HepG2 (cell line): ENCODE measurements around the gene SMOC1. TPM values are rescaled to one million over a fixed set of nuclear protein-coding genes. Genes with fewer than 3 reads are reported as not detected.
A peak's percentile ranks its signal among the peaks of the same experiment; 100 is the strongest.

Experiments used
- CHD4 ChIP-seq: fragments of 200-600 bp; sonication (generic); IDR thresholded peaks from 2 replicates; pipeline ENCODE4 v1.7.0; 2017; ENCODE audit warnings: mild to moderate bottlenecking, low read length, borderline replicate concordance
- E2F5 ChIP-seq: sonication (generic); formaldehyde crosslinking; conservative IDR thresholded peaks from 2 replicates; pipeline ENCODE4 v1.4.0; 2020; ENCODE audit warnings: missing genetic modification reagents
- ELF4 ChIP-seq: sonication (generic); formaldehyde crosslinking; IDR thresholded peaks from 2 replicates; pipeline ENCODE4 v1.5.0; 2020; ENCODE audit warnings: missing genetic modification reagents, mild to moderate bottlenecking, moderate library complexity, borderline replicate concordance
- GFI1 ChIP-seq: sonication (generic); formaldehyde crosslinking; IDR thresholded peaks from 2 replicates; pipeline ENCODE4 v1.5.0; 2020; ENCODE audit warnings: missing genetic modification reagents, mild to moderate bottlenecking, borderline replicate concordance
- GMEB1 ChIP-seq: sonication (generic); formaldehyde crosslinking; IDR thresholded peaks from 2 replicates; pipeline ENCODE4 v1.5.1; 2020; ENCODE audit warnings: missing genetic modification reagents, mild to moderate bottlenecking, borderline replicate concordance
- MXD1 ChIP-seq: sonication (generic); formaldehyde crosslinking; IDR thresholded peaks from 2 replicates; pipeline ENCODE4 v1.4.0; 2020; ENCODE audit warnings: mild to moderate bottlenecking, missing genetic modification reagents
- NFE2L2 ChIP-seq: fragments of 150-350 bp; IDR thresholded peaks from 2 replicates; pipeline ENCODE4 v1.6.1; 2014; ENCODE audit warnings: low read length
- NRL ChIP-seq: sonication (generic); formaldehyde crosslinking; IDR thresholded peaks from 2 replicates; pipeline ENCODE4 v1.5.0; 2020; ENCODE audit warnings: missing genetic modification reagents, mild to moderate bottlenecking, moderate library complexity, borderline replicate concordance
- PAWR ChIP-seq: sonication (generic); formaldehyde crosslinking; IDR thresholded peaks from 2 replicates; pipeline ENCODE4 v1.4.0; 2020; ENCODE audit warnings: missing genetic modification reagents, mild to moderate bottlenecking, borderline replicate concordance
- PAX8 ChIP-seq: sonication (generic); formaldehyde crosslinking; IDR thresholded peaks from 2 replicates; pipeline ENCODE4 v1.8.0; 2022; ENCODE audit warnings: mild to moderate bottlenecking, missing genetic modification reagents, borderline replicate concordance
- POLR2G ChIP-seq: fragments of 200-400 bp; formaldehyde crosslinking; IDR thresholded peaks from 2 replicates; pipeline ENCODE4 v1.6.1; 2018; ENCODE audit warnings: mild to moderate bottlenecking, low read depth, low read length, moderate library complexity
- PTBP1 ChIP-seq: fragments of 200-400 bp; formaldehyde crosslinking; IDR thresholded peaks from 2 replicates; pipeline ENCODE4 v1.6.1; 2018; ENCODE audit warnings: low read length, low read depth; ENCODE audit not compliant: poor library complexity, severe bottlenecking
- RBAK ChIP-seq: sonication (generic); formaldehyde crosslinking; IDR thresholded peaks from 2 replicates; pipeline ENCODE4 v1.5.1; 2020; ENCODE audit warnings: mild to moderate bottlenecking, missing genetic modification reagents
- RXRB ChIP-seq: IDR thresholded peaks from 2 replicates; pipeline ENCODE4 v1.6.1; 2016; ENCODE audit warnings: borderline replicate concordance, missing genetic modification reagents, missing compliant biosample characterization
- SIX1 ChIP-seq: sonication (generic); formaldehyde crosslinking; IDR thresholded peaks from 2 replicates; pipeline ENCODE4 v1.4.0; 2020; ENCODE audit warnings: missing genetic modification reagents, borderline replicate concordance
- SRSF1 ChIP-seq: fragments of 200-400 bp; formaldehyde crosslinking; optimal IDR thresholded peaks from 2 replicates; pipeline ENCODE3; 2017; ENCODE audit warnings: mild to moderate bottlenecking, low read depth, low read length, moderate library complexity
- SUZ12 ChIP-seq: fragments of 150-350 bp; IDR thresholded peaks from 2 replicates; pipeline ENCODE4 v1.6.1; 2014; ENCODE audit warnings: low read depth, low read length
- YEATS4 ChIP-seq: sonication (generic); formaldehyde crosslinking; IDR thresholded peaks from 2 replicates; pipeline ENCODE4 v1.4.0; 2020; ENCODE audit warnings: missing genetic modification reagents, borderline replicate concordance
- ZFP41 ChIP-seq: sonication (generic); formaldehyde crosslinking; IDR thresholded peaks from 2 replicates; pipeline ENCODE4 v1.4.0; 2020; ENCODE audit warnings: mild to moderate bottlenecking, missing genetic modification reagents, borderline replicate concordance
- ZNF274 ChIP-seq: sonication (generic); formaldehyde crosslinking; IDR thresholded peaks from 2 replicates; pipeline ENCODE4 v1.5.1; 2020; ENCODE audit warnings: mild to moderate bottlenecking, missing genetic modification reagents
- ZNF383 ChIP-seq: sonication (generic); formaldehyde crosslinking; IDR thresholded peaks from 2 replicates; pipeline ENCODE4 v1.4.0; 2020; ENCODE audit warnings: missing genetic modification reagents, mild to moderate bottlenecking, borderline replicate concordance
- ZNF432 ChIP-seq: sonication (generic); formaldehyde crosslinking; IDR thresholded peaks from 2 replicates; pipeline ENCODE4 v1.5.0; 2020; ENCODE audit warnings: missing genetic modification reagents, mild to moderate bottlenecking, borderline replicate concordance
- ZNF549 ChIP-seq: sonication (generic); formaldehyde crosslinking; IDR thresholded peaks from 2 replicates; pipeline ENCODE4 v1.5.0; 2020; ENCODE audit warnings: missing genetic modification reagents
- ZNF589 ChIP-seq: sonication (generic); formaldehyde crosslinking; conservative IDR thresholded peaks from 2 replicates; pipeline ENCODE4 v1.8.0; 2022; ENCODE audit warnings: mild to moderate bottlenecking, moderate library complexity, missing genetic modification reagents
- ZNF660 ChIP-seq: sonication (generic); formaldehyde crosslinking; IDR thresholded peaks from 2 replicates; pipeline ENCODE4 v1.5.1; 2020; ENCODE audit warnings: mild to moderate bottlenecking, low read depth, missing genetic modification reagents, borderline replicate concordance
- ZNF777 ChIP-seq: sonication (generic); formaldehyde crosslinking; IDR thresholded peaks from 2 replicates; pipeline ENCODE4 v1.4.0; 2020; ENCODE audit warnings: missing genetic modification reagents
- ZNF891 ChIP-seq: sonication (generic); formaldehyde crosslinking; IDR thresholded peaks from 2 replicates; pipeline ENCODE4 v1.5.0; 2020; ENCODE audit warnings: mild to moderate bottlenecking, missing genetic modification reagents
- polyA plus RNA-seq, 8 experiments: library from polyadenylated mRNA; depleted of rRNA in 3 of 8; stranded (reverse) in 7 of 8; unstranded in 1 of 8; fragments of >200 nt; fragmentation: Illumina TruSeq in 4 of 8; extraction: Trizol in 4 of 8; gene quantifications; 2 replicates each; pipeline versions ENCODE4 v1.2.1 to v1.2.3, GENCODE V29; 2011 to 2016; ENCODE audit warnings: low read depth in 4 of 8, missing spikeins in 1 of 8, mixed read lengths in 1 of 8; ENCODE audit not compliant: insufficient read depth in 1 of 8
- total RNA-seq, 5 experiments: library from RNA; depleted of rRNA; stranded (reverse); fragments of >200 nt; fragmentation: Illumina TruSeq; extraction: Trizol; gene quantifications; 2 replicates each; pipeline ENCODE4 v1.2.3, GENCODE V29; 2016; ENCODE audit warnings: low read depth in 1 of 5

The SMOC1 gene
- total and polyA plus RNA-seq, 2 of the 13 experiments (the other 11 are each of a cell fraction or from before 2014, with no cell fraction given) = 17.8 to 35.6 TPM

GRCh38 chr14:69850086-69850735 is 29.0 kb upstream of the SMOC1 start (continued):
- no peak; the same call in 1 of the 2 replicates for TF ChIP-seq CHD4
- TF ChIP-seq NRL (CRISPR knock-in tag) = peak; percentile 32; the same call in 1 of the 2 replicates
- TF ChIP-seq PTBP1 = no peak
- peak; percentile 83 for TF ChIP-seq GFI1 (CRISPR knock-in tag)
- TF ChIP-seq SIX1 (CRISPR knock-in tag) = 0 out of 2 replicates have a peak, but pooled peaks have one; percentile 40
- no peak; the same call in 1 of the 2 replicates for TF ChIP-seq ZNF891
- TF ChIP-seq ELF4 (CRISPR knock-in tag) = no peak; the same call in 1 of the 2 replicates
- TF ChIP-seq ZNF432 = no peak
- peak; percentile 50; the same call in 1 of the 2 replicates for TF ChIP-seq GMEB1 (CRISPR knock-in tag)
- peak; percentile 60 for TF ChIP-seq ZNF777 (CRISPR knock-in tag)
- TF ChIP-seq ZNF274 (CRISPR knock-in tag) = 0 out of 2 replicates have a peak, but pooled peaks have one; percentile 43
- no peak for TF ChIP-seq RBAK (CRISPR knock-in tag)
- TF ChIP-seq ZNF383 = no peak
- 0 out of 2 replicates have a peak, but pooled peaks have one; percentile 41 for TF ChIP-seq MXD1 (CRISPR knock-in tag)
- TF ChIP-seq ZNF549 (CRISPR knock-in tag) = no peak
- peak; percentile 90 for TF ChIP-seq YEATS4 (CRISPR knock-in tag)
- no peak for TF ChIP-seq NFE2L2
- peak; percentile 59; the same call in 1 of the 2 replicates for TF ChIP-seq RXRB
- no peak for TF ChIP-seq ZNF660 (CRISPR knock-in tag)
- peak; percentile 96 for TF ChIP-seq POLR2G
- no peak for TF ChIP-seq SUZ12
- TF ChIP-seq SRSF1 = peak; percentile 95
- no peak for TF ChIP-seq E2F5
- TF ChIP-seq PAWR (CRISPR knock-in tag) = no peak
- 0 out of 2 replicates have a peak, but pooled peaks have one; percentile 33 for TF ChIP-seq ZFP41 (CRISPR knock-in tag)
- TF ChIP-seq PAX8 (CRISPR knock-in tag) = no peak
- peak; percentile 33; the same call in 1 of the 2 replicates for TF ChIP-seq ZNF589 (CRISPR knock-in tag)
